WTC11 (cell line): ENCODE results near the gene NLRC4.

ENCODE experiments used
- ATF6 ChIP-seq: sonication (generic); formaldehyde crosslinking; IDR thresholded peaks from 2 replicates; pipeline ENCODE4 v1.8.1; 2023; ENCODE audit warnings: mild to moderate bottlenecking, missing genetic modification reagents
- CREB1 ChIP-seq: sonication (generic); formaldehyde crosslinking; IDR thresholded peaks from 2 replicates; pipeline ENCODE4 v1.8.0; 2023; ENCODE audit warnings: mild to moderate bottlenecking, missing genetic modification reagents
- CTCF ChIP-seq: fragments of 200-600 bp; IDR thresholded peaks from 2 replicates; pipeline ENCODE4 v1.8.0; 2022; ENCODE audit warnings: antibody characterized with exemption
- ETV6 ChIP-seq: sonication (generic); formaldehyde crosslinking; IDR thresholded peaks from 2 replicates; pipeline ENCODE4 v1.8.1; 2022; ENCODE audit warnings: mild to moderate bottlenecking, missing genetic modification reagents
- FOXJ3 ChIP-seq: sonication (generic); formaldehyde crosslinking; IDR thresholded peaks from 2 replicates; pipeline ENCODE4 v1.9.0; 2021; ENCODE audit warnings: missing genetic modification reagents, mild to moderate bottlenecking, borderline replicate concordance
- JUN ChIP-seq: sonication (generic); formaldehyde crosslinking; IDR thresholded peaks from 2 replicates; pipeline ENCODE4 v1.8.0; 2023; ENCODE audit warnings: mild to moderate bottlenecking, missing genetic modification reagents
- KAT7 ChIP-seq: sonication (generic); formaldehyde crosslinking; IDR thresholded peaks from 2 replicates; pipeline ENCODE4 v1.8.1; 2023; ENCODE audit warnings: missing genetic modification reagents, mild to moderate bottlenecking, borderline replicate concordance
- NFYB ChIP-seq: sonication (generic); formaldehyde crosslinking; conservative IDR thresholded peaks from 2 replicates; pipeline ENCODE4 v1.8.0; 2022; ENCODE audit warnings: low read depth, missing genetic modification reagents
- STAT6 ChIP-seq: sonication (generic); formaldehyde crosslinking; conservative IDR thresholded peaks from 2 replicates; pipeline ENCODE4 v1.8.1; 2023; ENCODE audit warnings: mild to moderate bottlenecking, low read depth, missing genetic modification reagents, moderate library complexity
- ZNF396 ChIP-seq: fragments of 250-450 bp; sonication (Bioruptor Pico); IDR thresholded peaks from 2 replicates; pipeline ENCODE4 v1.8.0; 2021; ENCODE audit warnings: mild to moderate bottlenecking, moderate library complexity, borderline replicate concordance
- ZNF423 ChIP-seq: fragments of 250-450 bp; sonication (Bioruptor Pico); IDR thresholded peaks from 2 replicates; pipeline ENCODE4 v2.1.2; 2022; ENCODE audit warnings: mild to moderate bottlenecking, moderate library complexity

- TF ChIP-seq CTCF (no peak), ETV6 (CRISPR knock-in tag) (no peak), STAT6 (CRISPR knock-in tag) (no peak), FOXJ3 (CRISPR knock-in tag) (no peak), KAT7 (no peak), JUN (CRISPR knock-in tag) (no peak), ATF6 (CRISPR knock-in tag) (no peak), CREB1 (no peak), NFYB (CRISPR knock-in tag) (no peak), ZNF396 (CRISPR knock-in tag) (no peak), ZNF423 (no peak)
These were observed 26.7 kb downstream of the NLRC4 start for GRCh38 chr2:32237996-32238395.
